DMS153 treated with DMSO at 0.1 percent for 48 hours (cell line): ENCODE measurements around the gene MROH7.

Experiments
- DNase-seq: peaks from one replicate; lab custom pipeline; 2025; ENCODE audit not compliant: unreplicated experiment; lab: John Stamatoyannopoulos, UW

Gene MROH7

DNA sequence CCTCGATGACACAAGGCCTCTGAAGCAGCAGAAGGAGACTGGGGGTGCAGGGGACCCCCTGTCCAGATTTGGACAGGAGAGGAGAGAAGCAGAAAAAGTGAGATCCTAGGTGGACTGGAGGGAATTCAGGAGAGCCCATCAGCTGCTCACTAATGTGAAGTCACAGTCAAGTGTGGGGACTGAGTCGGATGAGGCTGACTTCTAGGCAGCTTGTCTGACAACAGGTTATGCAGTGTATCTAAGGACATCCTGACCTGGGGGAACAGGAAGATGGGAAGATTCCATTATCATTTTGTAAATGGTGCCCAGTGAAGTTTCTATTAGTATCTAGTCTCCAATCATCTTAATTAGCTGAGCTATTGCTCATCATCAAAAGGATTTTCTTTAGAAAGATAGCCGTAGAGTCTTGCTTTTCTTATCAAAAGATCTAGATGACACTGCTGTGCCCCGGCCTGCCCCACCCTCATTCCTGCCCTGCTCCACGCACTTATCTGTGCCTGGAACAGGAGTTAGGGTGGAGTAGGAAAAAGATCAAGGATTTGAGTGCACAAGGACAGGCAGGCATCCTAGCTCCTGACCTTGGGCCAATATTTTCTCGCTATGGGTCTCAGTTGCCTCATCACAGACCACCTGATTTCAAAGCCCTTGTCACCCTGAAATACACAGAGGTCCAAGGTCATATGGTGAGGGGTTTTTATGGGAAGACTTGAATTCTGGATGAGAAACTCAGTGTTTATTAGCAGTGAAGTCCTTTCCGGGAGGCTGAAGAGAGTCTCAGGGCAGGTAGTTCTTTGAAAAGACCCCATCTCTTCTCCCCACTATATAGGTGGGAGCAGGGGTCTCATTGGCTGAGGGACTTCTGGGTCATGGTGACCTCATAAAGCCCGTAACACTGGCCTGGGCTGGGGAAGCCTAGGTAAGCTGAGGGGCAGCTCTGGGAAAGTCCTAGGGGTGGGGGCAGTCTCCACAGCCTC, at the start of gene MROH7:
Gene MROH7 (plus strand): TSS at position 924 of the 974 bp plus-strand sequence. CDS start 11,141 bp downstream, outside the sequence.
- DNase-seq = no peak

- DNase-seq = no peak
These were observed 47.9 kb upstream of the MROH7 start for GRCh38 chr1:54593571-54594160.

DNA sequence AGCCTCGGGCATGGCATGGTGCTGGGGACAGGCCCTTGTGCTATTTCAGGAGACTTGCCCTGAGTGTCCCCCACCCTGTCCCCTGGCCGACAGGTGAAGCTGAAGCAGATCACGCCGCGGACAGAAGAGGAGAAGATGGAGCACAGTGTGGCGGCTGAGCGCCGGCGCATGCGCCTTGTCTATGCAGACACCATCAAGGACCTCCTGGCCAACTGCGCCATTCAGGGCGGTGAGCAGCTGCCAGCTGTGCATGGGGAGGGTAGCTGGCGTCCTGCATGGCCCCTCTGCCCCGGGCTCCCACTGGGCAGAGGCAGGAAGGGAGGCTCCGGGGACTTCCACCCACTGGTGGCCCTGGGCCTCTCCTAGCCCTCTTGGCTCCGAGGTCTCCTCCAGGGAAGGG, 47.1 kb upstream of the MROH7 start:
- DNase-seq = no peak

DNA sequence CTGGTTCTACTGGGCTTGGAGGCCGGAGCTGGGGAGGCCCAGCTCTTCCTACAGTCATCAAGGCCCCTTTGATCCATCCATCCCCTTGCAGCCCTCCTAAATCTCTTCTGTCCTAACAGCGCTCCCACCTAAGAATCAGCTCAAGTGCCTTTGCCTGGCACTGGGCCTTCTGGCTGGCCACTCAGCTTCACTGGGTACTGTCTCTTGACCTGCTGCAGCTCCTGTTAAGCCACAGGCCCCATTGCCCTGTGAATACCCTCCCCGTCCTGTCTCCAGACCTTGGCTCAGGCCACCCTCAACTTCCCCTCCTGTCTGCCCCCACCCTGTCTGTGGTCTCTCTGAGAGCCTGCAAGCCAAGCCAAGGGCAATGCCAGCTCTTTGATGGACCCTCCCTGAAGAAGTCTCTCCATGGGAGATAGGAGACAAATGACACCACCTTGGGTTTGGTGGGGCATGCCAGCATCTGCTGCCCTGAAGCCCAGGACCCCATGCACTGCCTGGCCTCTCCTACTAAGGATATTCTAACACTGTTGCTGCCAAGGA, 45.6 kb upstream of the MROH7 start:
- DNase-seq = no peak

DNA sequence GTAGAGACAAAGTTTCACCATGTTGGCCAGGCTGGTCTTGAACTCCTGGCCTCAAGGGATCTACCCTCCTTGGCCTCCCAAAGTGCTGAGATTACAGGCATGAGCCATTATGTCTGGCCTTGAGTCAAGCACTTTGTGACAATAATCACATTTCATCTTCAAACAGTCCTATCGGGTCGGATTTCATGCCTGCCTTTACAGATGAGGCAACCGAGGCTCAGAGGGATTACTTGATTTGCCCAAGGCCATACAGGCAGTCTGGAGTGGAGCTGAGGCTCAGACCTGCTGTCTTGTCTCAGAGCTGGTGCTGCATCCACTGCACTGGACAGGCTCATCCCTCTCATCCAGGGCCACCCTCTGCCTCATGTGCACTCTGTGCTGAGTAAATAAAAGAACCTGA, 44.8 kb upstream of the MROH7 start:
- DNase-seq = no peak

DNA sequence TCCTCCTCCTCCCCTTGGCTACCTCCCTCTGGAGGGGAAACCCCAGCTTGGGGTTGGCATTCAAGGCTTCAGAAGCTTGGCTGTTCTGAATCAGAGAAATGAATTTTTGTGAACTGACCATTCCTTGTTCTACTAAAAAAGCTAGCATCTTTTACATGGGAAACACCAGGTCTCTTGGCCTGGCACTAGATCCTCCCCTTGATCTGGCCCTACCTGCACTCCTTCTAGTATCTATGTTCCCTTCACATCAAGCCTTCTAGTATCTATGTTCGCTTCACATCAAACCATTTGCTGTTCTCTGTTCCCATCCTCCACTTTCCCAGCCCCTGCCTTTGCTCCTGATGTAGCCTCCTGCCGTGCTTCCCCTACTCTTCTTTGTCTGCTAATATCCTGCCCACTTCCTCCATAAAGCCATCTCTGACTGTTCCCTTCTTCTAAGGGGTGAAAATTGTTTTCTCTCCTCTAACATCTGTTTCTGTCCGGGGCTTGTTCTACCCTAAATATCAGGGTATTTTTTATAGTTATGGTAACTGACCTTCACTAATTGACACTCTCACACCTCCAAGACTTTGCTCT, 44.0 kb upstream of the MROH7 start:
- no peak for DNase-seq

- no peak for DNase-seq
These were observed 42.3 kb upstream of the MROH7 start for GRCh38 chr1:54599211-54599823.

GRCh38 chr1:54600947-54601721, 40.5 kb upstream of the MROH7 start:
- no peak for DNase-seq

- no peak for DNase-seq
These were observed 39.9 kb upstream of the MROH7 start for GRCh38 chr1:54601730-54602129.

- DNase-seq = no peak
These were observed 39.0 kb upstream of the MROH7 start for GRCh38 chr1:54602554-54602953.

DNA sequence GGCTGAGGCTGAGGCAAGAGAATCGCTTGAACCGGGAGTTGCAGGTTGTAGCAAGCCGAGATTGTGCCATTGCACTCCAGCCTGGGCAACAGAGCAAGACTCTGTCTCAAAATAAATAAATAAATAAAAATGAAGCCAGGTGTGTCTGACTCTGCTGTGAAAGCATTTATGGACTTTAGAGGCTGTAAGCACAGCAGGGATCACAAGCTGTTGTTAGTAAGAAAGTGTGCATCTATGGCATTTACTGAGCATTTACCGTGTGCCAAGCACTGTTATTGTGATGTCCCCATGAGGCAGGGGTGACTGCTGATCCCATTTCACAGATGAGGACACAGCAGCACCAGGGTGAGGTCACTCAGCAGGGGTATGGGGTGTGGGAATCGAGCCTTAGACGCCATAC, 38.3 kb upstream of the MROH7 start:
- no peak for DNase-seq

DNA sequence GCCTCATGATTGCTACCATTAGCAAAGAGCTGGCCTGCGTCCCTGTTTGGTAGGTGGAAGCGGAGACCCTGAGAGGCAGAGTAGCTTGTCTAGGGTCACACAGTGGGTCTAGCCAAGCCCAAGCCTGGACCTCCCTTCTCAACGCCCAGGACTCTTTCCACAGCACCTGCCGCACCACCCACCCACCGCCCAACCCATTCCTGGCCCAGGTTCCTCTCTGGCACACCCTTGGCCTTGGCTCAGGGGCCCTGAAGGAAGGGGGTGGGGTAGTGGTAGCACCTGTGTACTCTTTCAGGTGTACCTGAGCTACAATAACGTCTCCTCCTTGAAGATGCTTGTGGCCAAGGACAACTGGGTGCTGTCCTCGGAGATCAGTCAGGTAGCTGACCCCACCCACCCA, 37.5 kb upstream of the MROH7 start:
- no peak for DNase-seq

DNA sequence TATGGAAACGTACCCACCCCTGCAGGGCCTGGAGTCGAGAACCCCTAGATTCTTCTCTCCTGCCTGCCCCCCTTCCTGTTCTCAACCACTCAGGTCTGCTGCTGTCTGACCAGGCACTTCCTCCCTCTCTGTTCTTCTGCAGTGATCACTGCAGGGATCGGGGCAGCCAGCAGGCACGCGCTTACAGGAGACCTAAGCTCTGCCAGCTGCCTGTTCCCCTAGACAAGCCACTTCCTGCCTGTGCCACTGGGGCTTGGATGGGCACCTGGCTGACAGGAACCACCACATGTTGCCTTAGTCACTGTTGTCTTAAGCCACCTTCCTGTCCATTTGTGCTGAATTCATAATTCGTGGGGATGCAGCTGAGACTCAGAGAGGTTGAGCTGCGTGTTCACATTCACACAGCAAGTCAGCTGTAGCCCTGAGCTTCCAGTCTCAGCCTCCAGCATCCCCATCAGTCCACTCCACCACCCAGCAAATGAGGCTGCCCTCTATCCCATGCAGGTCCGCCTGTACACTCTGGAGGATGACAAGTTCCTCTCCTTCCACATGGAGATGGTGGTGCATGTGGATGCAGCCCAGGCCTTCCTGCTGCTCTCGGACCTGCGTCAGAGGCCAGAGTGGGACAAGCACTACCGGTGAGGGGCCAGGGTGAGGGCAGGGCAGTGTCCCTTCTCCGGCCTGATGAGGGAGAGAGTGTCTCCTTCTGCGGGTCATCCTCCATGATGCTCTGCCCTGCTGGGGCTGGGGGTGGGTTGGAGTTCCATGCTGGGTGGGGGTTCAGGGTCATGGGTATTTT, 36.8 kb upstream of the MROH7 start:
- peak; percentile 64 for DNase-seq

DNA sequence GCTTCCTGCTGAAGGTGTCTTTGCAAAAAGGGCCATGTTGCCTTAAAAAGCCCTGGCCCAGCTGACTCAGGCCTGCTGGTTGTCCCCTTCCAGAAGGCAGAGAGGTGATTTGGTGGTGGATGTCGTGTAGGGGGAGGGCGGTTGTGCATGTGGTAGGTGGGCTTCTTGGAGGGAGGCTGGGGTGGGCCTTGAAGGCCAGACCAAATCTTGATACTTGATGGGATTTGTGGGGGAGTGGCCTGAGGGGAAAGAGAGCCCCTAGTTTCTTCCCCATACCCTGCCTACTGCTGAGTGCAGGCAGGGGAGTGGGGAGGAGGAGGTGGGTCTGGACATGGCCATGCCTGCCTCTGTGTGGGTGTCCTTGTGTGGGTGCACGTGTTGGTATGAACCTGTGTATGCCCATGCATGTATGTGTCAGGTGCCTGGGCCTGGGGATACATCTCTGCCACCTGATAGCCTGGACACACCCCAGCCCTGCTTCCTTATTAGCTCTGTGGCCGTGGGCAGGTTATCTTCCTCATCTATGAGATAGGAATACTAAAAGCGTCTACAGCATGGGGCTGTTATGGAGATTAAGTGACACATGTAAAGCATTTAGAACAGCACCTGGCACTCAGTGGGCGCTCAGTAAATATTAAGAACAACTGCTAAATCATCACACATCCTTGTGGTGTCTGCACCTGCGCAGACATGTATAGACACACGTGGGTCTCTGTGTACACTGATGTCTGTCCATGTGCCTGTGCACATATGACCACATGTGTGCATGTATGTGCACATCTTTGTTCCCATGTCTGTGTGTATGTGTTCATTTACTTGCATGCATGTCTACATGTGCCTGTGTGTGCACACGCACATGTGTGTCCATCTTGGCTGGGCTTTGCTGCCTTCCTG, 35.2 kb upstream of the MROH7 start:
- peak; percentile 17 for DNase-seq

- no peak for DNase-seq
These were observed 34.6 kb upstream of the MROH7 start for GRCh38 chr1:54606990-54607325.

DNA sequence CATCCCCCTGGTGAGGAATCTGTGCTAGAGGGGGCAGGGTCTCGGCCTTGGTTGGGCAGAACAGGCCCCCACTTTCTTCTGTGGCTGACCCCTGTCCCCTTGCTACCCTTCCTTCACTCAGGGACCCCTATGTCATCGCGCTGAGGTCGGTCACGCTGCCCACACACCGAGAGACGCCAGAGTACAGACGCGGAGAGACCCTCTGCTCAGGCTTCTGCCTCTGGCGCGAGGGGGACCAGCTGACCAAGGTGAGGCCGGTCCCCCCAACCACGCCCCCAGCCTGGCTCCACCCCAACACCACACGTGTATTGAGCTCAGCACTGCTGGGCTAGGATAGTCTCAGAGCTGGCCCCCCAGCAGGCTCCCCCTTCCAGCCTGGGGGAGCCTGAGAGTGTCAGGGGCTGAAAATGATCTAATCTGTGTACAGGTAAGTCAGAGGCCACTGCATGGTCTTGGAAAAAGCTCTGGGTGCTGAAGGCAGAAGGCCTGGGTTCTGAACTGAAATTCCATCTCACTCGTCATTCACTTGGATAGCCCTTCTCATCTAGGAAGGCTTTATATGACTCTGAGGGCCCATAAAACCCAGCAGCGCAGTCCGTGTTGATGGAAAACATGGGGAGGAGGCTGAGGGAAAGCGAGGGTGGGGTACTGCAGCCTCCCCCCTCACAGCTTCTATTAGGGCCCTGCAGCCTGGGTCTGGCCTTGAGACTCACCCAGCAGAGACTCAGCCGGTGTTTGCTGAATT, 33.6 kb upstream of the MROH7 start:
- no peak for DNase-seq

GRCh38 chr1:54608566-54609230, 32.9 kb upstream of the MROH7 start:
- no peak for DNase-seq
